ENCODE results near the gene MYO5A.

DNA sequence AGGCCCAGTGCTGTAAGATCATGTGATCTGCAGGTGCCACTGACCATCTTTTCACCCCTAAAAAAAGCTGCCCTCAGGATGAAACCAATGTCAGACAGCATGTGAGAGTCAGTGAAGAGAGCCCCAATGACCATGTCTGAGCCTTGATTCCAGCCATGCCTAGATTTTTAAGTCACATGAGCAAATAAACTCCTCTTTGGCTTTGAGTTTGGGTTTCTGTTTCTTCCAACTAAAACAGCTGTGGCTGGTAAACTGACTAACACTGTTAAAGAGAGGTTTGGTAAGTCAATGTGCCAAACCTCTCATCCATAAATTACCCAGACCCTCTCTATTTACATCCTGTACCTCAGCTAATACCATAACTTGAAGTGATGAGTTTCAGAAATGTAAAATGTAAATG, 8.3 kb downstream of the MYO5A start:
- TF ChIP-seq, protein P1, sequence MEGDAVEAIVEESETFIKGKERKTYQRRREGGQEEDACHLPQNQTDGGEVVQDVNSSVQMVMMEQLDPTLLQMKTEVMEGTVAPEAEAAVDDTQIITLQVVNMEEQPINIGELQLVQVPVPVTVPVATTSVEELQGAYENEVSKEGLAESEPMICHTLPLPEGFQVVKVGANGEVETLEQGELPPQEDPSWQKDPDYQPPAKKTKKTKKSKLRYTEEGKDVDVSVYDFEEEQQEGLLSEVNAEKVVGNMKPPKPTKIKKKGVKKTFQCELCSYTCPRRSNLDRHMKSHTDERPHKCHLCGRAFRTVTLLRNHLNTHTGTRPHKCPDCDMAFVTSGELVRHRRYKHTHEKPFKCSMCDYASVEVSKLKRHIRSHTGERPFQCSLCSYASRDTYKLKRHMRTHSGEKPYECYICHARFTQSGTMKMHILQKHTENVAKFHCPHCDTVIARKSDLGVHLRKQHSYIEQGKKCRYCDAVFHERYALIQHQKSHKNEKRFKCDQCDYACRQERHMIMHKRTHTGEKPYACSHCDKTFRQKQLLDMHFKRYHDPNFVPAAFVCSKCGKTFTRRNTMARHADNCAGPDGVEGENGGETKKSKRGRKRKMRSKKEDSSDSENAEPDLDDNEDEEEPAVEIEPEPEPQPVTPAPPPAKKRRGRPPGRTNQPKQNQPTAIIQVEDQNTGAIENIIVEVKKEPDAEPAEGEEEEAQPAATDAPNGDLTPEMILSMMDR (IDR thresholded peaks at IDR 0.05 in 4 of 5, conservative IDR thresholded peaks at IDR 0.05 in 1 of 5) = no peak
- no peak for TF ChIP-seq POLR2A (IDR thresholded peaks at IDR 0.05)

All from gastrocnemius medialis (tissue), 4 donors.